Motor neuron (in vitro differentiated cells): ENCODE measurements around the gene SSBP2. TPM values are rescaled to one million over a fixed set of nuclear protein-coding genes. Genes with fewer than 3 reads are reported as not detected.
A peak's percentile ranks its signal among the peaks of the same experiment; 100 is the strongest.

Experiments used
- ATAC-seq, 8 experiments: fragments of 200-7000 bp; cut with Tn5 transposase; replicated peaks in 6 of 8; 2 replicates each; pipeline ENCODE4 v1.8.0; 2021; ENCODE audit warnings: mild to moderate bottlenecking in 8 of 8, moderate library complexity in 8 of 8
- H3K27ac ChIP-seq, 2 donors: fragments of 250-450 bp; sonication (Bioruptor Pico); 2 replicates each; pipeline ENCODE4 v1.9.0; 2021; ENCODE audit warnings: antibody characterized with exemption in 2 of 2, mild to moderate bottlenecking in 2 of 2, moderate library complexity in 1 of 2
- H3K4me1 ChIP-seq, 2 donors: fragments of 250-450 bp; sonication (Bioruptor Pico); replicated peaks in 1 of 2; 2 replicates each; pipeline ENCODE4 v1.6.1; 2021; ENCODE audit warnings: antibody characterized with exemption in 2 of 2, mild to moderate bottlenecking in 2 of 2, moderate library complexity in 1 of 2
- H3K4me3 ChIP-seq, 5 donors: fragments of 250-450 bp; sonication (Bioruptor Pico); 2 replicates each; pipeline ENCODE4 v1.9.0; 2021; ENCODE audit warnings: antibody characterized with exemption in 5 of 5, mild to moderate bottlenecking in 5 of 5, moderate library complexity in 4 of 5
- WGBS, 10 experiments: fragments of 450-650 bp; shearing (Covaris generic); methylation state at CpG; one replicate each; pipeline ENCODE4 v1.0.0; 2022; 5-methylcytosine and 5-hydroxymethylcytosine counted together
- in situ Hi-C, 9 experiments: fragments of 400-800 bp; cut with MboI; loops; one replicate each; pipeline ENCODE4 v1.15.0; 2021; ENCODE audit warnings: low sequenced_read_pairs in 9 of 9, low pct_unique_long_range_greater_than_20kb in 2 of 9; ENCODE audit not compliant: unreplicated experiment in 9 of 9
- total RNA-seq, 8 experiments: library from RNA; unstranded; fragments of 300-600 nt; gene quantifications; 2 replicates each; pipeline versions ENCODE4 v1.2.3 to v1.2.4, GENCODE V29; 2022

The SSBP2 gene
- total RNA-seq, 8 experiments from 2014 or later, result 18.3 to 129 (median 61.7) TPM

DNA sequence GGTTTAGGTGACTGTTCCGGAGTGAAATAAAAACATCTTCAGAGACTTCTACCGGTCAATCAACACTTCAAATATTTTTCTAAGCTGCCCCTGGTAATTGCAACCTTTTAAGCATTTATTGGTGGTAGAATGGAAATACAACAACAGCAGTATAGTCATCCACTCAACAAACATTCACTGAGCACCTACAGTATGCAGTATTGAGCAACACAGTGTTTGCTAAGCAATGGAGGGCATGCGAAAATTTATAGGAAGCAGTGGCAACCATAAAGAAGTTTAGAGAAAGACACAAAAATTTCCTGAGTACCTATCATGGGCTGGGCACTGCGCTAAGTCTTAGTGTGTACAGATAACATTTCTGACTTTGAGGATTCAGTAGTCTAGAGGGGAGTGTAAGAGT lies 12.0 kb upstream of the SSBP2 start:
- WGBS, 10 experiments, result 70 to 100% (median 93%) methylated on average over 1 to 4 of the region's 4 CpGs
- H3K27ac ChIP-seq, result no peak overlapping the region
- peaks cover 9 to 10% of the 10 kb centered on the region in 2 donors for H3K4me1 ChIP-seq
- in situ Hi-C loops, result loop anchor here in 3 of 9 experiments (25.0 kb wide), 2 partner anchors 99 to 199 kb away; partner anchors contain the start of gene ATG10 (in 1 of the 3)
- no peak for ATAC-seq
- H3K4me3 ChIP-seq, result no peak overlapping the region

DNA sequence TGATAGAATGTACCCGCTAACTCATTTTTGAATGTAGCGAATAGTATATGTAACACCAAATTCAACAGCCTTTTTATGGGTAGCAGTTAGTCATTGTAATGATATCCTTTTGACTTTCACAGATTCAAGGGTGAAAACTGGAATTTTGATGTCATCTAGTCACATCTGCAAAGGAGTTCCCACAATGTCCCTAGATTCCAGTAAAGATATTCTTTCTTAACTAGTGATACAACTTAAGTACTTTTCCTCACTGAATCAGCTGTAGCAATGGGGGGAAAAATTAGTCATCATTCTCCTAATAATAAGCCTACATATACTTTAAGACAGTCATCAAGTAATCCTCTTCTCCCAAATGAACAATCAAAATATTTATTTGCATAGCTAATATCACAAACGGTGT lies 11.5 kb upstream of the SSBP2 start:
- ATAC-seq, result no peak
- H3K4me3 ChIP-seq, result no peak overlapping the region
- H3K4me1 ChIP-seq, result peaks cover 5% of the 10 kb centered on the region in 2 donors
- in situ Hi-C loops, result loop anchor here in 3 of 9 experiments (25.0 kb wide), 2 partner anchors 100 to 200 kb away; partner anchors contain the start of gene ATG10 (in 1 of the 3)
- no peak overlapping the region for H3K27ac ChIP-seq
- 71 to 100% (median 92%) methylated on average over 1 to 3 of the region's 3 CpGs for WGBS, 10 experiments

DNA sequence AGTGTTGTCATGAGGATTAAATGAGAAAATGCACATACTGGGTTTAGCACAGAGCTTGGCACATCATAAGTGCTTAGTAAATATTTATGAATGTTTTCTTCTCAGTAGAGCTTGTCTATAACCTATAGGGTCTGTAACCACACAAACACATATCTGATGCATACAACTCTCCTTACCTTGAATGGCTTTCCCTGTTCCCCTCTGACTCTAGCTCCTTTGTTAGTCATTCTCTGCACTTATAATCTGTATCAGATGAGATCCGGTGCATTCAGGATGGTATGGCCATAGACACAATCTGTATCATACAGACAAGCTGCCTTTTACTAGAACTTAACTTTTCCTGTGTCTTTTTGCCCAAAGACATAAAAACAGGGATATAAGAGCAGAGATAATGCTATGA lies 11.1 kb upstream of the SSBP2 start:
- Histone ChIP-seq H3K4me3 (no peak overlapping the region), H3K4me1 (peaks cover under 1 to 1% of the 10 kb centered on the region in 2 donors), H3K27ac (no peak overlapping the region)
- in situ Hi-C loops, result loop anchor here in 3 of 9 experiments (25.0 kb wide), 2 partner anchors 100 to 200 kb away; partner anchors contain the start of gene ATG10 (in 1 of the 3)
- 83 to 100% (median 100%) methylated on average over 1 of the region's 1 CpG; no CpG with 5 or more reads in 4 of the 10 experiments for WGBS, 10 experiments
- peak in 1 of 8 experiments; percentile 34 for ATAC-seq

DNA sequence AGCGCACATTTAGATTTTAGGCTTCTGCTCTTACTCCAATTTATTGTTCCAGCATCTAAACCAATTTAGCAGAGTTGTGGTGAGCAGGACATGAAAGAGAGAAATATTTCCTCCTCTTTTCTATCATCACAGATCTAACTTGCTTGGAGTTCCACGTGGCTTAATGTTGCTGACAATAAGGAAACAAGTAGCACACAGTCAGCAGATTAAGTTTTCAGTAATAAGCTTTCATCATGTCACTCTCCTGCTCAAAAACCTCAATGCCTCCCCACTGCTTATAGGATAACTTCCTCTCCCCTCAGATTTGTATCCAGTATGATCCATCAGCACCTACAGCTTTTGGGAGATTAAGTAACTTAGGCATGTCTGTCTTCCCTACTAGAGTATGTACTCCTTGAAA lies 10.4 kb upstream of the SSBP2 start:
- in situ Hi-C loops, result loop anchor here in 3 of 9 experiments (25.0 kb wide), 2 partner anchors 101 to 201 kb away; partner anchors contain the start of gene ATG10 (in 1 of the 3)
- Histone ChIP-seq H3K27ac (no peak overlapping the region), H3K4me1 (no peaks in the 10 kb centered on the region), H3K4me3 (no peak overlapping the region)
- WGBS, 10 experiments, result 60 to 100% (median 91%) methylated on average over 1 to 2 of the region's 2 CpGs; no CpG with 5 or more reads in 2 of the 10 experiments
- no peak for ATAC-seq

DNA sequence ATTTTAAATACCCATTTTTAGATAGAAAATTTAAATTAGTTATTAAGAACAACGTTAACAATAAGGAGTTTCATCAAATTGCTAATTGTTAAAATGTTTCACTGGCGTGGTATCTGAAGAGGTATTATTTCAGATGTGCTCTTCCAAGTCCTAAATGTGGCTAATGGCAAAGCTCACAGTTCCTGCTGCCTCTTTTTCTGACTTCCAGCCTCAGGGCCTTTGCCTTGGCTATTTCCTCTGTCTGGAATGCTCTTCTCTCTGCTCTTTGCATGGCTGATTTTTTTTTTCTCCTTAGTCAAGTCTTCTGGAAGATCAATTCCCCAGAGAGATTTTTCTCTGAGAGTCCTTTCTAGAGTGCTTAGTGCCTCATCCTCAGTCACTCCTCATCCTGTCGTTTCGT lies 9.6 kb upstream of the SSBP2 start:
- H3K27ac ChIP-seq, result no peak overlapping the region
- in situ Hi-C loops, result loop anchor here in 3 of 9 experiments (25.0 kb wide), 2 partner anchors 102 to 202 kb away; partner anchors contain the start of gene ATG10 (in 1 of the 3)
- 39 to 95% (median 74%) methylated on average over 1 to 4 of the region's 4 CpGs for WGBS, 10 experiments
- H3K4me1 ChIP-seq, result peaks cover under 1 to 1% of the 10 kb centered on the region in 2 donors
- no peak for ATAC-seq
- no peak overlapping the region for H3K4me3 ChIP-seq

DNA sequence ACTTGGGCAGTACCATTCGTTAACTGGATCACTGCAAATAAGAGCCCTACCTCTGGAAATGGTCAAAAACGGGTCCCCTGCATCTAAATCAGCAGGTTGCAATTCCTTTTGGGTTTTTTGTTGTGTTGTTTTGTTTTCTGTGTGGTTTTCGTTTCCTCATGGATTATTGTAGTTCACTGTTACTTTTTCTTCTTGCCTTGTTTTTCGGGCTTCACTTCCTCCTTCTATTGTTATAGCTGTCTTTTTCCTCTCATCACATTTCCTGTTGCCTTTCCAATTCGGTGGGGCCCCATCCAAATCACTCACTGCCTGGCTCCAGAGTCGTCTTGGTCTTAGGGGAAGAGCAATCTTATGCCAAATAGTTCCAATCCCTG lies 8.7 kb upstream of the SSBP2 start:
- ATAC-seq, result no peak
- Histone ChIP-seq H3K4me1 (peaks cover 5 to 6% of the 10 kb centered on the region in 2 donors), H3K27ac (no peak overlapping the region), H3K4me3 (no peak overlapping the region)
- WGBS, 10 experiments, result 18 to 72% (median 51%) methylated on average over 3 to 6 of the region's 6 CpGs
- in situ Hi-C loops, result loop anchor here in 5 of 9 experiments (10.0 to 25.0 kb wide), 6 partner anchors 75 to 255 kb away; partner anchors contain the start of gene ATG10 (in 1 of the 5)

DNA sequence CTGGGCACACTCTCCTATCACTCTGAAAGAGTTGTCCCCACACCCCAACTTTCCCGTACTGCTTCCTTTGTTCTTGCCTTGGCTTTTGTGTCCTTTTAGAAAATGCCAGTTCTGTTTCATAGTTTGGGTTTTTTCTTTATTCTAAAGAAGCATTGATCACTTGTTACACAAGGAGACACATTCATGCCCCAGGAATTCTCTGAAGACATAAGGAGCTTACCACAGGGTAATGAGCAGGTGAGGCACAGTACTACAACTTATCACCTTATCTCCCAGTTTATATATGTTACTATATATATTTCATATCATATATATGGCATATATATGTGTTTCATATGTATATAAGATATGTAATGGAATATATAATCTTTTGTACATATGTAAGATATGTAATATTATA lies 6.5 kb upstream of the SSBP2 start:
- no peak overlapping the region for H3K27ac ChIP-seq
- WGBS, 10 experiments, result 78 to 100% (median 90%) methylated on average over 1 of the region's 1 CpG; no CpG with 5 or more reads in 4 of the 10 experiments
- H3K4me1 ChIP-seq, result peaks cover 6 to 12% of the 10 kb centered on the region in 2 donors
- in situ Hi-C loops, result loop anchor here in 5 of 9 experiments (10.0 to 25.0 kb wide), 6 partner anchors 77 to 253 kb away; partner anchors contain the start of gene ATG10 (in 1 of the 5)
- no peak for ATAC-seq
- H3K4me3 ChIP-seq, result no peak overlapping the region

DNA sequence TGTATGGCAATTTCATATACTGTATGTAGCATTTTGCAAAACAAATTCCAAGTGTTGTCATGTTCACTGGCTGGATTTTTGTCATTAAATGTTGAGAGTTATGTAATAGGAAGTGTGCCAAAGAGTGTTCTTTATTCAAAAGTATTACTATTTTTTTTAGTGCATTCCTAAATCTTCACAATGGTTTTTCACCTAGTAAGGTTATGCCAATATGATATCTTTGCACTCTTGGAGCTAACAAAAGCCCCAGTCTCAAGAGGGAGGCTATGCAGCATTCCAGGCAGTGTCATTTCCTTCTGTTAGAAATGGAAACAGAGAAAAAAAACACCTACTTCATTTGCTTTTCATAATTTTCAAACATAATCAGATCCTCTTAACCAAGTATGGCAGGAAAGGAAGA lies 5.1 kb upstream of the SSBP2 start:
- in situ Hi-C loops, result loop anchor here in 5 of 9 experiments (10.0 to 25.0 kb wide), 6 partner anchors 79 to 251 kb away; partner anchors contain the start of gene ATG10 (in 1 of the 5)
- Histone ChIP-seq H3K27ac (no peak overlapping the region), H3K4me3 (no peak overlapping the region), H3K4me1 (peaks cover 16 to 19% of the 10 kb centered on the region in 2 donors)
- ATAC-seq, result no peak

DNA sequence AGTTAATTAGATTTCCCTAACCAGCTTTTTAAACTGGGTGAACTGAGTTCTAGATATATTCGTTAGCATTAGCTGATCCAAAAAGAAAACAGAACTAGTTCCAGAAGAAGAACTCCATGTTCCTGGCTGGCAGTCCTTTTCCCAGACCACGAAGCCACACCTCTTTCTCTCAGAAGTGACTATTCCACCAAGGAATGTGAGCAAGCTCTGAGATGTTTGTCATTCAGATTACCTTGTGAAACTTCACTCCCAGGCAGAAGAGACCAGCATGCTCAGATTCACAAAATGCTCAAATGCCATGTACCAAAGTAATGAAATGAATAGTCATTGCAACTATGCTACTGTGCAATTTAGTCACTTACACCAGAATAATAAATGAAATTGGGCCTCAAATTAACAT lies 4.4 kb upstream of the SSBP2 start:
- in situ Hi-C loops, result loop anchor here in 5 of 9 experiments (10.0 to 25.0 kb wide), 6 partner anchors 79 to 251 kb away; partner anchors contain the start of gene ATG10 (in 1 of the 5)
- Histone ChIP-seq H3K4me1 (peaks cover 16 to 19% of the 10 kb centered on the region in 2 donors), H3K4me3 (no peak overlapping the region), H3K27ac (no peak overlapping the region)
- peak in 3 of 8 experiments; percentile 9 to 28 (median 25) for ATAC-seq
- WGBS, 10 experiments, result 0 to 18% (median 0%) methylated on average over 1 to 2 of the region's 2 CpGs

DNA sequence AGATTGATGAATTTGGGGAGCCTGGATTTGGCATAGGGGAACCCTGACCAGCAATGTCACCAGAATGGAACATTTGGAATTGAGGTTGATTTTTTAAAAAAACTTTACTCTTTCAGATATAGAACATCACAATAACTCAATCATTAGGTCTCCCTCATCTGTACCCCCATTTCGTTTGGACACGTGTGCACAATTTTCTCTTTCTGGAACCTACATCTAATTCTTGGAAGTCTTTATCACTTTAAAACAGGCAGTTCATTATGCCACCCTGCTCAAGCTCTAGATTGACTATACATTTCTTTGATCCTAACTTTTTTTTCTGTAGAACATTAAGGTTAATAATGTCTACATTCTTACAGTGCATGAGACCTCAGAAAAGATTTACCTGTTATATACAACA lies 3.7 kb upstream of the SSBP2 start:
- in situ Hi-C loops, result loop anchor here in 5 of 9 experiments (10.0 to 25.0 kb wide), 6 partner anchors 80 to 250 kb away; partner anchors contain the start of gene ATG10 (in 1 of the 5)
- ATAC-seq, result no peak
- 35 to 100% (median 90%) methylated on average over 2 of the region's 2 CpGs; no CpG with 5 or more reads in 3 of the 10 experiments for WGBS, 10 experiments
- Histone ChIP-seq H3K4me3 (no peak overlapping the region), H3K27ac (no peak overlapping the region), H3K4me1 (peaks cover 16 to 19% of the 10 kb centered on the region in 2 donors)

DNA sequence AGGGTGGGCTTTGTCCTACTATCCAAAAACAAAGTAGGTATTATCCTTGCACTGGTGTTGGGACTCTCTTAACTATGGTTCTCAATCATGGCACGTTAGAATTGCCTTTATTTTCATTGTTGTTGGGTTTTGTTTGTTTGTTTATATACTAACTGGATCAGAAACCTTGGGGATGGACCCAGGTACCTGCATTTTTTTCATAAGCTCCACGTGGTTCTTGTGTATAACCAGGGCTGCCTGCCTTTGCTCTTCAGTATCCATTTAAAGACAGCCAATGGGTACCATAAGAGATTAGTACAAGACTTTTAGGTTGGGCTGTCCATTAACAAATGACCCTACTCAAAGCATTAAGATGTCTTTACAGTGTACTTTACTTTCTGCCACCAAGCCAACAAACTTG lies 2.5 kb upstream of the SSBP2 start:
- 0 to 100% (median 43%) methylated on average over 1 to 2 of the region's 2 CpGs; no CpG with 5 or more reads in 5 of the 10 experiments for WGBS, 10 experiments
- Histone ChIP-seq H3K4me3 (no peak overlapping the region), H3K27ac (no peak overlapping the region), H3K4me1 (peaks cover 16 to 24% of the 10 kb centered on the region in 2 donors)
- in situ Hi-C loops, result loop anchor here in 5 of 9 experiments (10.0 to 25.0 kb wide), 6 partner anchors 81 to 249 kb away; partner anchors contain the start of gene ATG10 (in 1 of the 5)
- no peak for ATAC-seq

DNA sequence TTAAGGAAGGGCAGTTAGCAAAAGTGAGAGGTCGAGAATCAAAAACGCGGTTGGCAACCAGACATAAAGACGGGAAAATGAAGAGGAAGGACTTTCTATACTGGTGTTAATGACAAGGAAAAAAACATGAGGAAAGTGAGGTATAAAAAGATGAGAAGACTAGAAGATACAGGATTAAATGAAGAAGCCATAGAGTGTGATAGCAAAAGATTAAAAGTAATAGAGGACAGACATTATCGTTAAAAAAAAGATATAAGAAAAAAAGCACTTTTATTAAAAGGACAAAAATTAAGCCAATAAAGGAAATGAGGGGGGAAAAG lies 1.7 kb upstream of the SSBP2 start:
- WGBS, 10 experiments, result 34 to 94% (median 78%) methylated on average over 2 to 5 of the region's 5 CpGs
- Histone ChIP-seq H3K4me1 (peaks cover 19 to 32% of the 10 kb centered on the region in 2 donors), H3K4me3 (no peak overlapping the region), H3K27ac (no peak overlapping the region)
- ATAC-seq, result no peak
- in situ Hi-C loops, result loop anchor here in 5 of 9 experiments (10.0 to 25.0 kb wide), 6 partner anchors 82 to 248 kb away; partner anchors contain the start of gene ATG10 (in 1 of the 5)

DNA sequence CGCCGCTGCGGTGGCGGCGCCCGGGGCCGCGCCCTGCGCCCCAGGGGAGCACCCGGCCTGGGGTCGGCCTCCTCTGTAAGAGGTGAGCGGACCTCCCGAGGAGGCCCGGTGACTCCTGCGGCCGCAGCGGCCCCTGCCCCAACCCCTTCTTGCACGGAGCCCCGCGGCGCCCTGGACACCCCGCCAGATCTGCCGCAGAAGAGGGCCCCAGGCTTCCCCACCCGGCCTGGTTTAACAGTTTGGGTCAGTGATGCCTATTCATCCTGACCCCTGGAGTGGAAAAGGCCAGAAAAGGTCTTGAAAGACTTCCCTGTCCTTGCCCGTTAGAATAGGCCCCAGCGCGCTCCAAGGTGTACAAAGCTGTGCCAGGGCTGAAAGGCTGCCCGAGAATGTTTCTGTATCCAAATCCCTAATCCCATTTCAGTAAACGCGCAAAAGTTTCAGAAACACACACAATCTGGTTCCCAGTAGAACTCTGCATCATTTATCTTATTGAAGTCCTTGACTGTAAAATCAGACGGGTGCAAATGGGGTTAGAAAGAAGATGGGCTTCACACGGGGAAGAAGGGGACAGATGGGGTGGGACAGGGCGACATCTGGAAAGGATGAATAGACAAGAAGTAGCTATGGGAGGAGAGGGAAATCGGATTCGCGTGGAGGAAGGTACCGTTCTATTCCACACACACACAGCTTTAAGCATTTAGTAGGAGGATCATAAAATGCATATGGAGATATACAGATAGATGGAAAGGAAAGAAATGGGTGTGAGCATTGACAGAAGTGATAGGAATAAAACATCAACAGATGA lies 1.1 kb upstream of the SSBP2 start:
- Histone ChIP-seq H3K4me1 (peaks cover 19 to 38% of the 10 kb centered on the region in 2 donors), H3K27ac (peak overlapping the region; percentile 79 to 89), H3K4me3 (peak overlapping the region; percentile 28 to 48 (median 34))
- no peak for ATAC-seq
- 3 to 53% (median 20%) methylated on average over 1 to 13 of the region's 37 CpGs; no CpG with 5 or more reads in 1 of the 10 experiments for WGBS, 10 experiments
- in situ Hi-C loops, result loop anchor here in 5 of 9 experiments (10.0 to 25.0 kb wide), 6 partner anchors 83 to 247 kb away; partner anchors contain the start of gene ATG10 (in 1 of the 5)
